GM18858 (cell line): ENCODE results near the gene SSUH2.

Experiments
- ATAC-seq: cut with Tn5 transposase; IDR thresholded peaks from one replicate; pipeline ENCODE4 v1.9.1; 2021; ENCODE audit not compliant: unreplicated experiment

SSUH2 gene

DNA sequence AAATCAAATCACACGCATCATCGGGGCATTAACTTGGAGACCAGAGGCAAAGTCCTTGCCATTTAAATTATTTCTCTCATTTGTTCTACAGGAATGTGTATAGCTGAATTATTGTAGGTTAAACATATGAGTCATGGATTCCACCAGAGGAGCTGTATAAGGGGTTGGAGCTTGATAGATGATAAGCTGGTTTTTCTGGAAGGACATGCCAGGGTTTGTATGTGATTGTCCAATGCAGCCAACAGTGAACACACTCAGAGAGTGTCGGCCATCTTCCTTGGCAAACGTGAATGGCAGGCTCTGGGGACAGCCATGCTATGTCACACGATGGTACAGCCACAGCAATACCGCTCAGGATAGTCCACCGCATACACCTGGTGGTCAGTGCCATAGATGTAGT lies 25.1 kb downstream of the SSUH2 start:
- no peak for ATAC-seq

DNA sequence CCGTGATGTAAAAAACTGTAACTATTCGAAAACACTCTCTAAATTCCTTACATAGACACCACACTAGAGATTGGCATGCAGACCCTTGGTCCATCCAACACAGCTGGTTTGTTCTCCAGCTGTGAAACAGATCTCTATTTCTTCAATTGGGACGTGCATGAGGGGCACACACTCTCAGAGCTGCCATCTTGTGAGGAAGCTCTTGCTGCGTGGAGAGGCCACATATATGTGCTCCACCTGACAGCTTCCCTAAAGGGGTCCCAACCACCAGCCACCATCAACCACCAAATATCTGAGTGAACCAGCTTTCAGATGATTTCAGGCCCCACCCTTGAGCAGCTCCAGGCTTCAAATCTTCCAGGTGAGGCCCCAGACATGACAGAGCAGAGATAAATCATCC lies 25.6 kb downstream of the SSUH2 start:
- no peak for ATAC-seq

DNA sequence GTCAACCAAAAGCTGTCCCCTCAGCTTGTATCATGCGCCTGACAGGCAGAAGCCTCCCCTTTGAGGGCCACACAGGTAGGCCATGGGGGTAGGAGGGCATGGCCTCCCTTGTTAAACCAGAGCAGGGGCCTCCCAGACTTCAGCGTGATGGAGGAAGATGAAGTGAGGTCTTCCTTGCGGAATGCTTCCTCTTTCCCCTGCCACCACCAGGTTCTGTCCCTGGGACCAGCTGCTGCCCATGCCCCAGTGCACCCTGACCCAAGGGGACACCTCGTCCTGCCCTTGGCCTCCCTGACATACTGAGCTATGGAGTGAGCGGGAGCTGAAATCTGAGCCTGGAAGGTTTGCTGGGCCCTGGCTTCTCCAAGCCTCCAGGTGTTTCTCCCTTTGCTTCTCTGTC lies 26.7 kb downstream of the SSUH2 start:
- ATAC-seq = no peak

DNA sequence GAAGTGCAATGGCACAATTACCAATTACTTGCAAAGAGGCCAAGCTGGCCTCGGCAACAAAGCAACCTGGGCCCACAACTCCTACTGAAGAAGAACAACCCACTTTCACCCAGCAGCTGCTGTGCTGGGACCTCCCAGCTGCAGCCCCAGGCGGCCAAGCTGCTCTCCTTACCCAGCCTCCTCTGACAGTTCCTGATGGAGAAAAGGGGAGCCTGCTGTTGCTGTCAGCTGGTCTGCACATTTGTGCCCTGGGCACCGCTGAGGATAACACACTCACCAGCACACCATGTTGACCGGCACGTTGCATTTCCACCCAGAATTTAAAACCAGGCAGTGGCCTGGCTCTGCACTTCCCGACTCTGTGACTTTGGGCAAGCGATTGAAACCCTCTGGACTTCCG lies 33.6 kb downstream of the SSUH2 start:
- no peak for ATAC-seq

DNA sequence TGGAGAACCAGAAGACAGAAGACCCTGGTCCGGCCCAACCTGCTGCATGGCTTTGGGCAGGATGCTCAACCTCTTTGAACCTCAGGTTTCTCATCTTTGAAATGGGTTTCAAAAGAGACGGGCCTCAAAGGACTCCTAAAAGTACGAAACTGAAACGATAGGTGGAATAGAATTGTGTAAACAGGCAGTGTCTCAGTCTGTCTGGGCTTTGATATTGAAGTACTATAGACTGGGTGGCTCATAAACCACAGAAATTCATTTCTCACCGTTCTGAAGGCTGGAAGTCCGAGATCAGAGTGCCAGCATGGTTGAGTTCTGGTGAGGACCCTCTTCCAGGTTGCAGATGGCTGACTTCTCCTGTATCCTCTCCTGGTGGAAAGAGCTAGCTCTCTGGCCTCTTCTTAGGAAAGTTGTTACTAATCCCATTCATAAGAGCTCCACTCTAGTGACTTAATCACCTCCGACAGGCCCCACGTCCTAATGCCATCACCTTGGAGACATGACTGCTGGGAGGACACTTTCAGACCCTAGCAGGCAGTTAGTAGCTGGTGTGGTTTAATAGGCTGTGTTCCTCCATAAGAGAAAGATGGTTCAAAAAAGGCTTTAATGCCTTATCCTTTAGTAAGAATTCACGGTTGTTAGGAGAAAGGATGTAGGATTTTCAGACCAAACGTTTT lies 35.7 kb downstream of the SSUH2 start:
- ATAC-seq = no peak

DNA sequence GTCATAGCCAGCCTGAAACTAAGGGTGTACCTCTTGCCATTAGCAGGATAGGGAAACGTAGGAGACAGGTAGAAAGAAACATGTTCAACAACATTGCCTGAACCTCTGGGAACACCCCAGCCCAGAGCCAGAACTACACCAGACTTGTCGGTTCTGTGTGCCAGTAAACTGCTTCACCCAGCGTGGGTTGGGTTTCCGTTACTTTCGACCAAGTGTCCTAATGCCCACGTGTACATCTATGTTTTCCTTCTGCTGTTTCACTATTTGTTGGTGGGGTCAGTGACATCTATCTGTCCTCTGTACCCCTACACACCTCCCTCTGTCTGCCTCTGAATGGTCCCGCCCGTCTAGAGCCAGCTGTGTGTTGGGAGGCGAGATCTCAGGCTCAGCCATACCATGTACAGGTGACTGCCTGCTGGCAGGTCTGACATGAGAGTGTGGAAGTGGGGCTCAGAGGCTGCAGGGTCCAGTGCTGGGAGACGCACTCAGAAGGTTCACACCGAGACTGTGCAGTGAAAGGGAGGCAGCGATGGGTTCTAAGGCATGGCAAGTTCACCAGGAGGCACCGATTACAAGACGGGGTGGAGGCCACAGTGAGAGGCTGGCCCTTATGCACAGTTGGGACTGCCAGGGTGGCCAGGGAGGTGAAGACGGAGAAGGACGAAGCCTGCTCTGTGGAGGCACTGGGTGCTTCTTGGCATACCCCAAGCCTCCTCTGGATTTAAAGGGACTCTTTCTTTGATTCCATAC lies 36.4 kb downstream of the SSUH2 start:
- ATAC-seq = no peak

DNA sequence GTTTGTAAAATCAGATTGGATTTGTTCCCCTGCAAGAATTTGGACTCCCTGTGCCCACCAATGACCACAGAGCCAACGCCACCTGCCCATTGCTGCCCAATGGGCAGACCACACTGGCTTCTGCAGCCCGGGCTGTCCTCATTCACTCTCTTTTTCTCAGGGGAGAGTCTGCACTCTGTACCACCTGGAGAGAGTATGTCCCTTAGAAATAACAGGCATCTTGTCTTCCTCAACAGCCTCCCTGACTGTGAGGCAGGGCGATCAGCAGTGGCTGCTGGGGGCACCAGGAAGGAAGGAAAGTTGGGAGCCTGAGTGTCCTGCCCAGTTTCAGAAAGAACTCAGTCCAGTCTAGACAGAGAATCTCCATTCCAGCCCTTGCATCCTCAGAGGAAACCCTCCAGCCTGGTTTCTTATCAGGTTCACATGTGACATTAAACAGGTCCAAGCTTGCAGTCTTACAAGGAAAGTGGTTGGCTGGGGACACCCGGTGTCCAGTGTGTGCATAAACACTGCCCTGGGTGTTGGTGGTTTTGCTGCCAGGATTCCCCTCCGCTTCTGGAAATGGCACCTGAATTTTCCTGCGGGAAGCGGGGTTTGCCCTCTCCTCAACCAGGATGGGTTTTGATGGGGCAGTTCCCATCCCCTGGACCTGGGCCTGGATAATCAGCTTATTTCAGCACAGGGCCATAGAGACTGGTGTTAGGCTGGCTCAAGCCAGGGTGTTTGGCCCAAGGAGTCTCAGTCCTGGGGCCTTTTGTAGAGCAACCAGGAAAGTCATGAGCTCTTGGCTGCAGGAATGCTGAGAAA lies 37.2 kb downstream of the SSUH2 start:
- no peak for ATAC-seq

DNA sequence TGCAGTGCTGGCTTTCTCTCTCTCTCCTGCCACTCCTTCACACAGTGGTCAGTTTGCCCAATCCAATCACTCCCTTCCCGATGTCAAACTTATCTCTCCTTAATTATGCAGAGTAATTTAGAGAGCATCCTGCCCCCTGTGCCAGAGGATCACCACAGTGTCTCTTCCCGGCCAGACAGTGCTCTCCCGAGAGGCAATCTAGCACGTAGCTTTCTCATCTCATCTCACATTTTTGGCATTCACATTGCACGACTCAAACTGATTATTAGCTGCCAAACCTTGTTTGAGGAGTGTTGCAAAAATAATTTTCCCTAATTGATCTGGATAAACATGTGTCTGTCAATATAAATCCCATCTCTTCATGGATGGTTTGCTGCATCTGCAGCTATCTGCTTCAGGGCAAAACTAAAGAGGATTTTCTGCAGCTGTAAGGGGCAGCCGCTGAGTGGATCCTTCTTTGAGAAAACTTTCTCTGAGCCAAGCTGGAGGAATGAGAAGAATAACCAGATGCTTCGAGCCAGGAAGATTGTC lies 37.8 kb downstream of the SSUH2 start:
- ATAC-seq = no peak

DNA sequence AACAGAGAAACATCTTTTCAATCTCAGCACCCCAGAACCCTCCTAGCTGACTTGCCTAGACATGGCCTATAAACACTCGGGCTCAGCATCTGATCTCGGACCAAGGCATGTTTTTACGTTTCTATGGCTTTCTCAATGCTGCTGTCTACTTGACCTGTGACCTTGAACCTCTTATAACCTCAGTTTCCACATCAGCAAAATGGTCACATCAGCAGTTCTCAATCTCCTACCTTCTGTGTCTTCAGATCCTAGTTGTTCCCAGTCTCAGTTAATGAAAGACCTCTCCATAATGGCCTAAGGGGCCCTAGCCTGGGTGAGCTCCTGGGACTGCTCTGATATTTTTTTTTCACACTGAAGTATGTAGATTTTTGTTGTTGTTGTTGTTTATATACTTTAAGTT lies 39.6 kb downstream of the SSUH2 start:
- no peak for ATAC-seq

DNA sequence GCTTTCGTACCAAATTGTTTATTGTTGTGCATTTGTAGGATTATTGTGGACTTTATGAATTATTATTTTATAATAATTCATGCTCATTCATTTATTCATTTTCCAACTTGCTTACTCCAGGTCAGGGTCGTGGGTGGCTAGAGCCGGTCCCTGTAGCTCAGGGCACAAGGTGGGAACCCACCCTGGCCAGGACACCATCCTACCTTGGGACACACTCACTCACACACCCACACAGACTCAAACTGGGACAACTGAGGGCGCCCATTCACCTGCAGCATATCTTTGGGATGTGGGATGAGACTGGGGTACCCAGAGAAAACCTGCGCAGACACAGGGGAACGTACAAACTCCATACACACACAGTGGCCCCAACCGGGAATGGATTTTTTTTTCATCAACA lies 40.6 kb downstream of the SSUH2 start:
- ATAC-seq = no peak

DNA sequence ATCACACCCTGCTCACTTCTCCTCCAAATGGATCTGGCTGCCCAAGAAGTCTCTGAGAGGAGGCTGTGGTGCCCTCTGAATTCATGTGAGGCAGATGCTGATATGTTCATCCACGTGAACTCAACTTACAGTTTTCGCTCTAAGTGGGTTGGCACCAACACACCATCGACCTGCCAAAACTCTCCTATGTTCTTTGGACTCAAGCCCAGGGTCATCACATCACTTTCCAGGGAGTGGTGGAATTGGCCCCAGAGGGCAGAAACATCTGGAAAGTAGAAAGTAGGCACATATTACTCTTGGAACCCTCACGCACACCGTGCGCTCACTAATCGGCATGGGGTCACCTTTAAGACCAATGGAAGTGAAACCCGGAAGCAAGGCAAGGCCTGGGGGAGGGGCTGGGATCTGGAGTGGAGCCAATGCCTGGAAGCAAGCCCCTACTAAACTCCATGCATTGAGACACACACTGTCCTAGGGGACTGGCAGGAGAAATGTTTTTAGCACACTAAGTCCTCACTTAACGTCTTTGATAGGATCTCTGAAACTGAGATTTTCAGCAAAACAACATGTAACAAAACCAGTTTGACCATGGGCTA lies 41.4 kb downstream of the SSUH2 start:
- no peak for ATAC-seq

DNA sequence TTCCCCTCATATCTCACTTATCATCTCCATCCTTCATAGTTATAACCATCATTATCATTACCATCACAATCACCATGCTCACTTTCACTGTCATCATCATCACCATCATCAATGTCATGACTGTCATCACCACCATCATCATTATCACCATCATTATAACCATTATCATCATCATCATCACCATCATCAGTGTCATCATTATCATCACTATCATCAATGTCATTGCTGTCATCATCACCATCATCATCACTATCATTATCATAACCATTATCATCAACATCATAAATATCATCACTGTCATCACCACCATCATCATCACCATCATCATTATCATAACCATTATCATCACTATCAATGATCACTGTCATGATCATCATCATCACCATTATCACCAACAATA lies 44.1 kb downstream of the SSUH2 start:
- no peak for ATAC-seq

DNA sequence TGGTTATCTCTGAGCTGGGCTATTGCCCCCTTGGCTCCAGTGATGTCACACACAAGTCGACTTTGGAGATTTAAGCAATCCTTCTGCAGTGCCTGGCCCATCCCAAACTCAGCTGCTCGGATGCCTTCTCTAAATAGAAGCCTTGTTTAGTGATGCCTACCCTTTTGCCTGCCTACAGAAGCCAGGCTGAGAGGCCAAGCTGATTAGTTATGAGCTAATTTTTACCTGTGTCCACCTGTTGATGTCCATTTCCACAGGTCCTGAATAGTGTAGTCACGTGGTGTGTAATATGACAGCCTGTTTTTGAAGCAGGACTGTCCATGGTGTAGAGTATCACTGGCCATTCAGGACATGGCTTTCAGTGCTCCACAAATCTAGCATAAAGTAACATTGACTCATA lies 45.5 kb downstream of the SSUH2 start:
- ATAC-seq = no peak

DNA sequence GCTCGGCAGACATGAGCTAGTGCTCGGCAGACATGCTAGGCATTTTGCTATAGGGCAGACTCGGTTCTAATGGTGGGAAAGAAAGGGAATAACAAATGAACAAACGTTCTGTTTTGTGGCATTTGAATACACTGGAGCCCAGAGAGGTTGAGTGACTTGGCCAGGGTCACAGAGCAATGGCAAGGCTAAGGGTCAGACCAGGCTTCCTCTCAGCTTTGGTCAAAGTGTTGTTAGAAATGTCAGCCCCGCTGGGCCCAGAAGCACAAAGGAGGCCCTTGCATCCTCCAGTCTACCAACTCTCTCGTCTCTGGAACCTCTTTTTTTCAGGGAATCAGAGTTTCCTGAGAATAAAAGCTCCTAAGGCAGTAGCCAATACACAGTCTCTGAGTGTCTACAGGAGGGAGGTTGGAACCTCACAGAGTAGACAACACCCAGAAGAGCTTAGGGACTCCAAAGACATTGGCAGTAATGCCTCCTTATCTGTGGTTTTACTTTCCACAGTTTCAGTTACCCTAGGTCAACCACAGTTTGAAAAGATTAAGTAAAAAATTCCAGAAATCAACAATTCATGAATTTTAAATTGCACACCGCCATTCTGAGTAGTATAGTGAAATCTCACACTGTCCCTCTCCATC lies 47.3 kb downstream of the SSUH2 start:
- no peak for ATAC-seq

DNA sequence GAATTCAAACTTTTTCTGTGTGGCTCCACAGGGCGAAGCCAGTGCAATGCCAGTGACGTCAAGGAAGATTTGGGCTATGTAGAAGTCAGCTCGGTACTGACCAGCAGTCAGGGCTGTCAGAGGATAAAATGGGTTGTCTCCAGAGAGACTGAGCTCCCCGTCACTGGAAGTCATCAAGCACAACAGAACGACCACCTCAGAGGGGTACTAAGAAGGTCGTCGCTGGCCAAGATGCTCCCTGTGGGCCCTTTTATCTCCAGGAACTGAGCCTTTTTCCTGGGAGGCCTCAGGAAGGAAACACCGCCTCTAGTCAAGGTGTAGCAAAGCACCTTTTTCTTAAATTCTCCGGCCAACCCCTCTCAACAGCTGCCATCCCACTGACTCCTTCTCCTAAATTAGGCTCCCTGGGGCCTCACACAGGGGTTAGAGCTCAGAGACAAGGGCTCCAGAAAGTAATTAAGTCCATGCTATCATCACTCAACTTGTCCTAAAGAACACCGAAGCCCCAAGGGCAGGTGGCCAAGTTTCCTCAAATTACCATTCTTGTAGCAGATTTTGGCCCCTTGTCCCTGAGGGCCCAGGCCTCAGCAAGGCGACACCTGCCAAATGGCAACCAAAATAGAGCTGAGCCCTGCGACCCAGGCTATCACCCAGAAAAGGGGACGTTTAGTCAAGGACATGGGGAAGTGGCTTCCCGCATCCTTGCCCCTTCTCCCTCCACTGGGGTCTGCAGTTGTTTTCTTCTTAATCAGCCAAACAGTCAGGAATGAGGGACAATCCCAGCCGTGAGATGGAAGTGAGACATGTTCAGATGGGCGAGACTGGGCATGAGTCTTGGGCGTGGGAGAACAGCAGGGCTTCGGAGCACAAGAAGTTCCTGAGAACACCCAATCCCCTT lies 48.0 kb downstream of the SSUH2 start:
- ATAC-seq = no peak

DNA sequence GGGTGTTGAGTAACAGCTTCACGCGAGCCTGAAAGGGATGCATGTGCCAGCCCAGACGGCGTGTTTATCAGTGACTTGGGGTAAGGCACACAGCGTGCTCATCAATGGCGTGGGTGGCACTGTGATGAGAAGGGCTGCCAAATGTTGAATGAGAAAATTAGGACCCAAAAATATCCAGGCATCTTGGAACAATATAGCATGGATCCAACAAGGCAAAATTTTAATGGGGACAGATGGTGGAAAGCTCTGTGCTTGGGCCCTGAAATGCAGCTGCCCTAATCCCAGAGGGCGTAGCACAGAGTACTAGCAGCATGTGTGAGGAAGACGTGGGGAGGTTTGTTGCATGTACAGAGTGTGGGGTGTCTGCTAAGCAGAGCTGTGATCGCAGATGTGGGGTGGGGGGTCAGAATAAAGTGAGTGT lies 48.9 kb downstream of the SSUH2 start:
- no peak for ATAC-seq

DNA sequence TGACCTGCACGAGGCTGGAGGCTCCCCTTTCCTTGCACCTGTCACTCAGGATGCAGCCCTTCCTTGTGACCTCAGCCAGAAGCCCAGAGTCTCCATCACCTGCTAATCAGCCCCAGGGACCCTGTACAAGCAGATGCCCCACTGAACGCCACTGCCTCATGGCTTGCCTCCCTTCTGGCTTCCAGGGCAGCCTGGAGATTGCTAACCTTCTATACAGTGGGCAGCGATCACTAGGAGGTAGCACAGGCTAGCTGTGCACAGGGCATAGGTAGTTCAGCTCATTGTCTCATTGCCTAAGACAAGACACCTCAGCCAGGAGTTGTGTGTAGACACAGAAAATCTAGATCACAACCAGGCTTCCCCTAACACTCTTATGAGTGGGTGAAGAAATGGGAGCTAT lies 49.3 kb downstream of the SSUH2 start:
- ATAC-seq = no peak

DNA sequence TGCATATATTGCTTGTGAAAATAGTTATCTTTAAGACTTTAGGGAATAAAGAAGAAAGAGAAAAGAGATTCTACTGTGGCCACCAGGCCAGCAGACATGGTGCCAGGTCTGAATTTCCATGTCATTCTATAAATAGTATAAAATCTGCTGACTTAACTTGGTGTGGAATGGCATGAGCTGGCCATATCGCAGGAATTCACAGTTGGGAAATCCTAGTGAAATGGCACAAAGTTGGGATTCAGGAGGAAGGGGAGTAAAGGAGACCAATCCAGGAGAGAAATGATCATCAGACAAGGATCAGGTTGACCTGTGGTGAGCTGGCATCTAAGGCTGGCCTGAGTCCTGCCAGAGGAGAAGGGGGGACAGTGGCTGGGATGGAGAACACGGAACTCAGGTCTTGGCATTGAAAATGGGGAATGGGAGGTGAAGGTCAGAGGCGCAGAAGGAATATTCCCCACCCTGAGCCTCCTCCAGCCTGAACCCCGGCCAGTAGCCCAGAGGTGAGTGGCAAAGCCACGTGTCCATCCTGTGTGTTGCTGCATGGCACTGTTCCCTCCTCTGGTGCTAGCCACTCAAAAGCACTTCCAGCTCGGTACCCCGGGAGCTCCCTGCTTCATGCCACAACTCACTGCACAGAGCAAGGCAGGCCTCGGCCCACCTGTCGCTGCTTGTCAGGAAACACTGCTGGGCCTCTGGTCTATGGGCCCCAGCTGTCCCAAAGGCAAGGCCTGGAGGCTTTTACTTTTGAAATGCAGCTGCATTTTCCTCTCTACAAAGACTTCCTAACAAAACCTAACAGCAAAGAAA lies 51.4 kb downstream of the SSUH2 start:
- ATAC-seq = no peak
